HUES6 (cell line): Measurements from ENCODE around the gene NR5A2.
A peak's percentile ranks its signal among the peaks of the same experiment; 100 is the strongest.

ENCODE experiments used
- H3K27ac ChIP-seq: 2 replicates; pipeline ENCODE4 v1.7.0; 2013; ENCODE audit warnings: low read depth, mild to moderate bottlenecking, low read length, inconsistent platforms
- H3K27me3 ChIP-seq: 2 replicates; pipeline ENCODE4 v1.6.1; 2013; ENCODE audit warnings: low read length; ENCODE audit not compliant: control insufficient read depth, insufficient read depth
- H3K36me3 ChIP-seq: 2 replicates; pipeline ENCODE4 v1.6.1; 2013; ENCODE audit warnings: low read length; ENCODE audit not compliant: control insufficient read depth, insufficient read depth
- H3K4me1 ChIP-seq: 2 replicates; pipeline ENCODE4 v1.6.1; 2013; ENCODE audit warnings: low read length; ENCODE audit not compliant: control insufficient read depth, insufficient read depth
- H3K4me3 ChIP-seq: 2 replicates; pipeline ENCODE4 v1.5.1; 2013; ENCODE audit warnings: low read depth, low read length
- H3K9ac ChIP-seq: one replicate; pipeline ENCODE4 v1.6.1; 2013; ENCODE audit warnings: mild to moderate bottlenecking, low read length
- H3K9me3 ChIP-seq: 2 replicates; pipeline ENCODE4 v1.6.1; 2013; ENCODE audit warnings: low read depth, low read length; ENCODE audit not compliant: control insufficient read depth, insufficient read depth

The NR5A2 gene

GRCh38 chr1:200073286-200073637 lies 45.8 kb downstream of the NR5A2 start:
- Histone ChIP-seq H3K9me3 (no peaks in the 10 kb centered on the region), H3K9ac (no peak overlapping the region), H3K36me3 (no peaks in the 10 kb centered on the region), H3K4me1 (peaks cover 16% of the 10 kb centered on the region), H3K27ac (no peak overlapping the region), H3K4me3 (no peak overlapping the region), H3K27me3 (no peaks in the 10 kb centered on the region)

DNA sequence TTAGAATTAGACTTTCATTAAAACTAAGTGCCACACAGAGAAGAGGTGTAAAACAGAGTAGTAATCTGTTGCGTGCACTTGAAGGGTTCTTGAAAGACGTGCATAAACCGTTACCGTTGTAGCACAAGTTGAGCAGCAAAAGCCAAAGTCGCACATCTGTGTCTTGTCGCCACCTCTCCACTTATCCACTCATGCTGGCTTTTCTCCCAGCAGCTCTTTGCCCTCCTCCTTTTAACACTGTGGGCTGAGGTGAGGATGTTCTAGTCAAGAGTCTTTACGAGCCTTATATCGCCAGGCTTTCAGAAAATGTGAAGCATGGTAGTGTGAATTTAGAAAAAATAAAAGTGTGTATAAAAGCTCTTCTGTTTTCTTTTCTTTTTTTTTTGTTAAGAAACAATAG lies 48.0 kb downstream of the NR5A2 start:
- peaks cover 28% of the 10 kb centered on the region for H3K4me1 ChIP-seq
- H3K4me3 ChIP-seq: no peak overlapping the region
- no peak overlapping the region for H3K27ac ChIP-seq
- no peaks in the 10 kb centered on the region for H3K9me3 ChIP-seq
- H3K36me3 ChIP-seq: no peaks in the 10 kb centered on the region
- no peak overlapping the region for H3K9ac ChIP-seq
- H3K27me3 ChIP-seq: no peaks in the 10 kb centered on the region

- H3K9ac ChIP-seq: no peak overlapping the region
- H3K36me3 ChIP-seq: no peaks in the 10 kb centered on the region
- H3K4me1 ChIP-seq: peaks cover 33% of the 10 kb centered on the region
- no peaks in the 10 kb centered on the region for H3K9me3 ChIP-seq
- no peaks in the 10 kb centered on the region for H3K27me3 ChIP-seq
- H3K4me3 ChIP-seq: no peak overlapping the region
- H3K27ac ChIP-seq: no peak overlapping the region
These were observed 48.5 kb downstream of the NR5A2 start for GRCh38 chr1:200075938-200076546.

GRCh38 chr1:200079232-200079940 lies 51.9 kb downstream of the NR5A2 start:
- Histone ChIP-seq H3K27me3 (no peaks in the 10 kb centered on the region), H3K4me3 (no peak overlapping the region), H3K9ac (no peak overlapping the region), H3K9me3 (no peaks in the 10 kb centered on the region), H3K36me3 (no peaks in the 10 kb centered on the region), H3K4me1 (peaks cover 42% of the 10 kb centered on the region), H3K27ac (no peak overlapping the region)

GRCh38 chr1:200081151-200081968 lies 53.9 kb downstream of the NR5A2 start:
- Histone ChIP-seq H3K9me3 (no peaks in the 10 kb centered on the region), H3K27me3 (no peaks in the 10 kb centered on the region), H3K27ac (peak overlapping the region; percentile 26; the same call in 1 of the 2 replicates), H3K9ac (peak overlapping the region; percentile 15), H3K4me3 (peak overlapping the region; percentile 12), H3K36me3 (no peaks in the 10 kb centered on the region), H3K4me1 (peaks cover 38% of the 10 kb centered on the region)

DNA sequence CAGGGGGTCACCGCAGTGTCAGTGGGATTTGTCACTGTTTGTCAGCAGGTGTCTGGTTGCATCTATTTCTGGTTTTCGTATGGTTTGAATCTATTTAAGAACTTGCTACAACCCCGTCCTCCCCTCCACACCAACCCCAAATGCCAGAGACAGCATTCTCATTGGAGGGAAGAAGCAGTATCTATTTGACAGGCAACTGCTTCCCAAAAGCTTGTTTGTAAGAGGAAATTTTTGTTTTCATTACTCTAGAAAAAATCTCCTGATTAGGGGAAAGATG lies 54.4 kb downstream of the NR5A2 start:
- peaks cover 36% of the 10 kb centered on the region for H3K4me1 ChIP-seq
- H3K27ac ChIP-seq: no peak overlapping the region; the same call in 1 of the 2 replicates
- H3K4me3 ChIP-seq: peak overlapping the region; percentile 12; the same call in 1 of the 2 replicates
- no peak overlapping the region for H3K9ac ChIP-seq
- no peaks in the 10 kb centered on the region for H3K9me3 ChIP-seq
- no peaks in the 10 kb centered on the region for H3K36me3 ChIP-seq
- no peaks in the 10 kb centered on the region for H3K27me3 ChIP-seq

DNA sequence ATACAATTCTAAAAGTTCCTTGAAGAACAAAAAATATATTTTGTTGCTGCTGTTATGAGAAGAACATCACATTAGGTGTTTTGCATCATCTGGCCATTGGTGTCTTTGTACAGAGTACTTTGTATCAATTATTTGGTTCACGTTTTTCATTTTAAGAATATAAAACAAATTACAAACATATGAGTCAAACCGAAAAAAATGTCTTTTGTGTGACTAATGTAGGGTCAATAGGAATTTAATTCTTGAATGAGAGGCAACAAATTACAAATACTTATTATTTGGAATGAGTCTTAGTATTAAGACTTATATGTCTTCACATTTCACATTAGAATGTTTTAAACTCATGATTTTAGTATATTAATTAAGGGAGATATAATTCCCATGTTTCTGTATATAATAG lies 54.8 kb downstream of the NR5A2 start:
- H3K36me3 ChIP-seq: no peaks in the 10 kb centered on the region

DNA sequence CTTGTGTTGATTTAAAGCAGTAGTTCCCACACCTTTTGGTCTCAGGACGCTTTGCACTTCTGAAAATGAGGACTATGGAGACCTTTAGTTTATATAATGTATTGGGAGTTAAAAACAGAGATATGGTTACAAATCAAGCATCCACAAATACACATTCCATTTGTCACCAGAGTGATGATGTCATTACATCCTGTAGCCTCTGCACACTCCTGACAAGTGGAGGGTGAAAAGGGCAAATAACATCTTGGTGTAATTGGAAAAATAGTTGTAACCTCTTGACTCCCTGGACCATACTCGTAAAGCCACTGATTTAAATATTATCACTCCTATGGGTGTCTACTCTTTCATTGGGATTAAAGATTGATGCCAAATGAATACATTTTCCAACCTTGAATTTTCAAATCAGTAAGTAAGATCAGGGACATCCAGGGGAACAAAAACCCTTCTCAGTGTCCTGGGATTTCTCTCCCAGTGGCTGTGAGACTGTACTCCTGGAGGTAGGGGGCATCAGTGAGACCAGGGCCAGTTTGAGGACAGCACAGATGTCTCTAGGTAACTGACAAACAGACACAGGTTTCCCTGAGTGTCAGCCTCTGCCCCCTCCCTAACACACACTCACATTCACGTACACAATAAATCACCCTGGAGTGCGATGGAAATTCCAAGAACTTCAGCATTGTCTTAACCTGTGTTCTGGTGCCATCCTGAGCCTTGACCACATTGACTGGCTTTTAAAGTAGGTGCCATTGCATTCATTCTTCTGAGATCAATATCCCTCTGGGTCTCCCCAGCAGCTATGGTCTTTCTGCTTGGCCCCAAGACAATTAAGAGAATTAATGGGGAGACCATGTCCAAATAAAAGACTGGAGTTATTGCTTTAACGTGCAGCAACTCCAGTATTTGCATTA lies 63.0 kb downstream of the NR5A2 start:
- Histone ChIP-seq H3K4me1 (no peaks in the 10 kb centered on the region), H3K9me3 (no peaks in the 10 kb centered on the region), H3K36me3 (no peaks in the 10 kb centered on the region), H3K27me3 (no peaks in the 10 kb centered on the region), H3K27ac (no peak overlapping the region), H3K4me3 (no peak overlapping the region), H3K9ac (no peak overlapping the region)

More for the DNA sequence above, 54.8 kb downstream of the NR5A2 start:
- no peak overlapping the region for H3K4me3 ChIP-seq
- H3K4me1 ChIP-seq: peaks cover 36% of the 10 kb centered on the region
- no peak overlapping the region for H3K27ac ChIP-seq
- no peaks in the 10 kb centered on the region for H3K27me3 ChIP-seq
- no peak overlapping the region for H3K9ac ChIP-seq
- H3K9me3 ChIP-seq: no peaks in the 10 kb centered on the region

- H3K4me3 ChIP-seq: no peak overlapping the region
- H3K9ac ChIP-seq: no peak overlapping the region
- no peaks in the 10 kb centered on the region for H3K9me3 ChIP-seq
- H3K27me3 ChIP-seq: no peaks in the 10 kb centered on the region
- no peak overlapping the region for H3K27ac ChIP-seq
- no peaks in the 10 kb centered on the region for H3K4me1 ChIP-seq
- no peaks in the 10 kb centered on the region for H3K36me3 ChIP-seq
These were observed 67.6 kb downstream of the NR5A2 start for GRCh38 chr1:200095057-200095577.

GRCh38 chr1:200096774-200097173 lies 69.3 kb downstream of the NR5A2 start:
- no peaks in the 10 kb centered on the region for H3K27me3 ChIP-seq
- no peaks in the 10 kb centered on the region for H3K4me1 ChIP-seq
- no peaks in the 10 kb centered on the region for H3K36me3 ChIP-seq
- H3K9ac ChIP-seq: no peak overlapping the region
- H3K9me3 ChIP-seq: no peaks in the 10 kb centered on the region
- H3K27ac ChIP-seq: no peak overlapping the region
- H3K4me3 ChIP-seq: no peak overlapping the region
